Medulla oblongata (tissue), 1 donor: ENCODE data around the gene SPACA7.

ENCODE experiments used
- DNase-seq: peaks from one replicate; pipeline ENCODE4 v3.0.0-alpha.2; 2015; ENCODE audit errors: extremely low spot score

The SPACA7 gene

GRCh38 chr13:112376050-112376681 is at the start of gene SPACA7:
TSS of gene SPACA7 (plus strand) at chr13:112376355. CDS start at chr13:112376386, 31 bp downstream.
- no peak for DNase-seq

- DNase-seq, result no peak
These were observed 49.3 kb upstream of the SPACA7 start for GRCh38 chr13:112326821-112327370.

- DNase-seq, result no peak
These were observed 47.2 kb upstream of the SPACA7 start for GRCh38 chr13:112328936-112329335.

GRCh38 chr13:112329376-112329775 is 46.8 kb upstream of the SPACA7 start:
- DNase-seq, result no peak

- DNase-seq, result no peak
These were observed 46.1 kb upstream of the SPACA7 start for GRCh38 chr13:112330066-112330465.

- no peak for DNase-seq
These were observed 45.4 kb upstream of the SPACA7 start for GRCh38 chr13:112330479-112331381.

GRCh38 chr13:112331675-112332074 is 44.5 kb upstream of the SPACA7 start:
- DNase-seq, result no peak

- no peak for DNase-seq
These were observed 43.4 kb upstream of the SPACA7 start for GRCh38 chr13:112332727-112333126.

GRCh38 chr13:112333756-112334543 is 42.2 kb upstream of the SPACA7 start:
- no peak for DNase-seq

GRCh38 chr13:112335135-112335534 is 41.0 kb upstream of the SPACA7 start:
- DNase-seq, result no peak

- DNase-seq, result no peak
These were observed 34.7 kb upstream of the SPACA7 start for GRCh38 chr13:112341446-112341845.

- DNase-seq, result no peak
These were observed 34.0 kb upstream of the SPACA7 start for GRCh38 chr13:112341976-112342735.

GRCh38 chr13:112342841-112343361 is 33.3 kb upstream of the SPACA7 start:
- no peak for DNase-seq

GRCh38 chr13:112343591-112343990 is 32.6 kb upstream of the SPACA7 start:
- no peak for DNase-seq

- DNase-seq, result no peak
These were observed 30.4 kb upstream of the SPACA7 start for GRCh38 chr13:112345826-112346172.

- no peak for DNase-seq
These were observed 29.8 kb upstream of the SPACA7 start for GRCh38 chr13:112346173-112346898.

- DNase-seq, result no peak
These were observed 29.3 kb upstream of the SPACA7 start for GRCh38 chr13:112346899-112347229.

GRCh38 chr13:112347986-112348385 is 28.2 kb upstream of the SPACA7 start:
- DNase-seq, result no peak

GRCh38 chr13:112348642-112349345 is 27.4 kb upstream of the SPACA7 start:
- no peak for DNase-seq

GRCh38 chr13:112349681-112350080 is 26.5 kb upstream of the SPACA7 start:
- DNase-seq, result no peak
